ENCODE data around the gene EMC6. TPM values are rescaled to one million over a fixed set of nuclear protein-coding genes. Genes with fewer than 3 reads are reported as not detected.

The EMC6 gene
- total RNA-seq (ENCODE audit: insufficient read depth, low replicate concordance) = 15.6 TPM

GRCh38 chr17:3668279-3669084 is at the start of gene EMC6, which contains the start of gene TAX1BP3:
Gene EMC6 (plus strand): TSS chr17:3668812. CDS start chr17:3669147, 335 bp downstream.
Gene TAX1BP3 (minus strand): TSS chr17:3668578. CDS start chr17:3668526, 52 bp downstream.
- peak; percentile 99 for DNase-seq (ENCODE audit: low spot score)

GRCh38 chr17:3621146-3621720 is 47.4 kb upstream of the EMC6 start:
- no peak for DNase-seq (ENCODE audit: low spot score)

GRCh38 chr17:3622977-3623594 is 45.5 kb upstream of the EMC6 start:
- no peak for DNase-seq (ENCODE audit: low spot score)

GRCh38 chr17:3626831-3627768 is 41.5 kb upstream of the EMC6 start:
- DNase-seq (ENCODE audit: low spot score) = no peak

GRCh38 chr17:3627769-3628167 is 40.8 kb upstream of the EMC6 start:
- DNase-seq (ENCODE audit: low spot score) = no peak

GRCh38 chr17:3630781-3631180 is 37.8 kb upstream of the EMC6 start:
- DNase-seq (ENCODE audit: low spot score) = no peak

DNA sequence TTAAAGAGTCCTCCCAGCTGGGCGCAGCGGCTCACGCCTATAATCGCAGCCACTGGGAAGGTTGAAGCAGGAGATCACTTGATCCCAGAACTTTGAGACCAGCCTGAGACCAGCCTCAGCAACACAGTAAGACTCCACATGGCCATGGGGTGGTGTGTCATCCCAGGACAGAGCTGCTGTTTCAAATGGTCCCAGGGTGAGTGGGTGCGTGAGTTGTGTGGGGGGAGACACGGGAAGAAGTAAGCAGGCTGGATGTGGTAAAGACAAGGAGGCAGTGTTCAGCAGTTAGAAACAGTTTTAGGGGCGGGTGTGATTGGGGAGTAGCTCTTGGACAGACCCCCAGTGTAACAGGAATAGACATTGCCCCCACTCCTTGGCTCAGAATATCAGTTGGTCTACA is 36.3 kb upstream of the EMC6 start:
- no peak for DNase-seq (ENCODE audit: low spot score)

DNA sequence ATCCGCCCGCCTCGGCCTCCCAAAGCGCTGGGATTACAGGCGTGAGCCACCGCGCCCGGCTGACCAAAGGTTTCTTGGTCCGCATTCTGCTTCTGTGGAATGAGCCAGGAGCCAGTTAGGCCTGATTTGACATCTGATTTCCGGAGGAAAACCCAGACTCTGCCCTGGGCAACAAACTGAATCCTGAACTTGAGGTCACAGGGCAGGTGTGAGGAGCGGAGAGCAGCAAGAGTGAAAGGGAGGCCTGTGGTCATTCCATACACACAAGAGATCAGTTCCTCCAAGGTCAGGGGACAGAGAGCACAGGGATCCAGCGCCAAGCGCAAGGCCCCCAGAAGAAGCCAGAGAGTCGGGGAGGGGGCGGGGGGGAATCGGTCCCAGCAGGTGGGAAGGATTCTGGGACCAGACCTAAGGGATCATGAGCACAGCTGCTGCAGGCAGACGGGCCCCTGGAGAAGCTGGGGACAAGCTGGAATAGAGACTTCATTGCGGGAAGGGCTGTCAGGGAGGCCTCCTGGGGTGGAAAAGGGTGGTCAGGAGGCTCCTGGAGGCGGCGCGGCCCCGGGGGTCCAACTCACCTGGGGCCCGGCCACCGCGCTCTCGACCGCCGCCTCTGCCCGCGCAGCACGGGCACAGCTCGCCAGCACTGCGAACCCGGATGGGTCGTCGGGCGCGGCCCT is 33.0 kb upstream of the EMC6 start:
- no peak for DNase-seq (ENCODE audit: low spot score)

DNA sequence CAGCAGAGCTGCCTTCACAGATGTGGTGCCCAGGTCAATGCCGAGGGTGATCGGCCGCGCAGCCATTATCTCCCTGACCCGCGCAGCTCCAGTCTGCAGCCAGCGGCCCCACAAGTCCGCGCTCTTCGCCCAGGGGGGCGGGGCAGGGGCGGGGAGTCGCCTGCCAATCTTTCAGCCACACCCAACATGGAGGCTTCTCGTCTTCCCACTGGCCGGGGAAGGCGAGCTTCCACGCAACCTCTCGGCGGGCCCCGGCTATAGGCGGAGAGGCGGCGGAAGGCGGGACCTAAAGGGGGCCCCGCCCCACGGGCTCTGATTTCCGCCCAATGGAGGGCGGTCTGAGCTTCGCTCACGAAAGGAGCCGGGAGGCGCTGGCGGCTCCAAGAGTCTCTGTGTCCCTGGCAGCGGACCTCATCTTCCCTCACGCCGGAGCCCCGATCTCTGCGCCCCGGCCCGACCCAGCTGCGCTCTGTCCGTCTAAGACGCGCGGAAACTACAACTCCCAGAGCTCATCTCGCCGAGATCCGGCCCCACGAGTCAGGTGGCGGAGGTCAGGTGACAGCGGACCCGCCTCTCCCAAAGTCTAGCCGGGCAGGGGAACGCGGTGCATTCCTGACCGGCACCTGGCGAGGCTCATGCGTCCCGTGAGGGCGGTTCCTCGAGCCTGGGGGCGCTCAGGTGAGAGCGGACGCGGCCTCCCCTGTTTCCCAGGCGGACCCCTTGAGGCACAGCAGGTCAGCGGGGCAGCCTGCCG is 32.3 kb upstream of the EMC6 start, which contains the start of the genes CTNS and SHPK:
TSS of gene CTNS (plus strand) at position 607 of the 754 bp plus-strand sequence. CDS start 3,447 bp downstream, outside the sequence.
TSS of gene SHPK (minus strand) at position 97 of the 754 bp plus-strand sequence. CDS start at position 66, 31 bp downstream.
- peak; percentile 99 for DNase-seq (ENCODE audit: low spot score)

- no peak for DNase-seq (ENCODE audit: low spot score)
Observed at GRCh38 chr17:3636908-3637373, 31.7 kb upstream of the EMC6 start.

DNA sequence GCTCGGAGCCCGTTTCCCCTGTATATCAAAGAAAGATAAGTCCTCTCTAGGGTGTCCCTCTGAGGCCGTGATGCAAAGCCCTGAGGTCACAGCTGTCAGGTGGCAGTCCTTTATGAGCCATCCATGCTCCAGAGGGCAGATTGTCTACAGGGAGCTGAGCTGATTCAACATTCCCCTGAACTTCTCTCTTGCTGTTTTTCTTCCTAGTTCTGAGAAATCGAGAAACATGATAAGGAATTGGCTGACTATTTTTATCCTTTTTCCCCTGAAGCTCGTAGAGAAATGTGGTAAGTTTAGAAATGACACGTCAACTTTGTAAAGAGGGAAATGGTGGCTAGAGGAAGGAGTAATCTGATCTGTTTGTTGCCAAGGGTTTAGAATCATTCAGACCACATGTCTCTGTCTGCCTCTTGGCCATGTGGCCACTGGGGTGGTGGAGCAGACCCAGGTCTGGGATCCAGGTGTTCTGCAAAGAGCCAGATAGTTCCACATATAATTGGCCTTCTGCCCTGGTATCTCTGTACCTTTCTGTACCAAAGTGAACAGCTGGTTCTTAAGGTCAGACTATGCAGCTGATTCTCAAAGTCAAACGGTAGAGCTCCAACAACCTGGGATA is 28.5 kb upstream of the EMC6 start:
- DNase-seq (ENCODE audit: low spot score) = no peak

GRCh38 chr17:3641014-3641413 is 27.6 kb upstream of the EMC6 start:
- no peak for DNase-seq (ENCODE audit: low spot score)

GRCh38 chr17:3641717-3642486 is 26.7 kb upstream of the EMC6 start:
- DNase-seq (ENCODE audit: low spot score) = no peak

GRCh38 chr17:3643889-3644349 is 24.7 kb upstream of the EMC6 start:
- DNase-seq (ENCODE audit: low spot score) = no peak

- DNase-seq (ENCODE audit: low spot score) = no peak
Observed at GRCh38 chr17:3645310-3645709, 23.3 kb upstream of the EMC6 start.

DNA sequence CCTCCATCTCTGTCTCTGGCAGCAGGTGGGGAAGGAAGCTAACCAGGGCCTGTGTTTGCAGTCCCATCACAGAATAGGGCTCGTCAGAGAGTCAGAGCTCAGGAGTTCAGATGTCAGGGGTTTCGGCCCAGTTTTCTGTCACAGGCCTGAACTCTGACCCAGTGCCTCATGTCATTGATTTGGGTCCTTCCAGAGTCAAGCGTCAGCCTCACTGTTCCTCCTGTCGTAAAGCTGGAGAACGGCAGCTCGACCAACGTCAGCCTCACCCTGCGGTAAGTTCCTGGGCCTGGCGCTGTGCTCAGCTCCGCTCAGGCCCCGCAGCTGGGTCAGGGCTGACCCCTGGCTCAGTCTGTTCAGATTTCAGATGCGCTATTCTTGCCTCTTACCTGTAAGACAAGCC is 21.4 kb upstream of the EMC6 start:
- DNase-seq (ENCODE audit: low spot score) = no peak

GRCh38 chr17:3647769-3648555 is 20.6 kb upstream of the EMC6 start:
- DNase-seq (ENCODE audit: low spot score) = peak; percentile 61

- DNase-seq (ENCODE audit: low spot score) = no peak
Observed at GRCh38 chr17:3655766-3656165, 12.8 kb upstream of the EMC6 start.
